A549 (cell line): ENCODE results near the gene SEMA3A. TPM values are rescaled to one million over a fixed set of nuclear protein-coding genes. Genes with fewer than 3 reads are reported as not detected.

Source experiments
- CEBPB ChIP-seq, 2 experiments: fragments of >200 bp in 1 of 2; sonication (Bioruptor Twin) in 1 of 2; formaldehyde crosslinking in 1 of 2; IDR thresholded peaks; 2 replicates each; pipeline ENCODE4 v1.6.1; 2012 to 2016
- EP300 ChIP-seq, 2 experiments: fragments of >200 bp; sonication (Bioruptor Twin); formaldehyde crosslinking; IDR thresholded peaks; 2 replicates in 1 of 2; 3 replicates in 1 of 2; pipeline ENCODE4 v1.6.1; 2016 to 2017
- FOSB ChIP-seq: fragments of 250-450 bp; sonication (Bioruptor Pico); IDR thresholded peaks from 2 replicates; pipeline ENCODE4 v1.5.0; 2020; ENCODE audit warnings: mild to moderate bottlenecking, moderate library complexity
- FOSL2 ChIP-seq, 2 experiments: fragments of 450-650 bp in 1 of 2; fragments of >200 bp in 1 of 2; sonication (Bioruptor Twin) in 1 of 2; formaldehyde crosslinking; IDR thresholded peaks; 2 replicates each; pipeline versions ENCODE4 v1.5.0 to v1.6.1; 2016 to 2020; ENCODE audit warnings: mild to moderate bottlenecking in 1 of 2, moderate library complexity in 1 of 2
- HDAC2 ChIP-seq: fragments of 200-600 bp; sonication (generic); IDR thresholded peaks from 2 replicates; pipeline ENCODE4 v1.6.1; 2016
- HOXA7 ChIP-seq: fragments of 250-450 bp; sonication (Bioruptor Pico); IDR thresholded peaks from 2 replicates; pipeline ENCODE4 v1.5.0; 2020; ENCODE audit warnings: mild to moderate bottlenecking, moderate library complexity
- JUN ChIP-seq, 2 experiments: fragments of >200 bp; sonication (Bioruptor Twin); formaldehyde crosslinking; IDR thresholded peaks; 2 replicates in 1 of 2; 3 replicates in 1 of 2; pipeline ENCODE4 v1.6.1; 2016 to 2017
- KDM5A ChIP-seq: fragments of 200-600 bp; sonication (generic); IDR thresholded peaks from 2 replicates; pipeline ENCODE4 v1.6.1; 2016; ENCODE audit warnings: antibody characterized with exemption, mild to moderate bottlenecking
- MAZ ChIP-seq: fragments of 150-350 bp; IDR thresholded peaks from 2 replicates; pipeline ENCODE4 v1.6.1; 2014; ENCODE audit warnings: antibody characterized with exemption, low read depth, low read length, borderline replicate concordance
- NR3C1 ChIP-seq: fragments of >200 bp; sonication (Bioruptor Twin); formaldehyde crosslinking; IDR thresholded peaks from 3 replicates; pipeline ENCODE4 v1.6.1; 2017
- PHF8 ChIP-seq: fragments of 200-600 bp; sonication (generic); IDR thresholded peaks from 2 replicates; pipeline ENCODE4 v1.6.1; 2016; ENCODE audit warnings: low read depth, mild to moderate bottlenecking, antibody characterized with exemption, moderate library complexity, borderline replicate concordance
- RARB ChIP-seq: fragments of 250-450 bp; sonication (Bioruptor Pico); IDR thresholded peaks from 2 replicates; pipeline ENCODE4 v1.8.0; 2021; ENCODE audit warnings: mild to moderate bottlenecking, moderate library complexity
- SMC3 ChIP-seq: fragments of >200 bp; sonication (Bioruptor Twin); formaldehyde crosslinking; IDR thresholded peaks from 3 replicates; pipeline ENCODE4 v1.6.1; 2018; ENCODE audit warnings: inconsistent platforms
- ZFP36 ChIP-seq: fragments of 450-650 bp; IDR thresholded peaks from 2 replicates; pipeline ENCODE4 v1.6.1; 2014; ENCODE audit warnings: borderline replicate concordance; ENCODE audit not compliant: partially characterized antibody
- ZNF302 ChIP-seq: fragments of 250-450 bp; sonication (Bioruptor Pico); IDR thresholded peaks from 2 replicates; pipeline ENCODE4 v1.9.0; 2021; ENCODE audit warnings: inconsistent platforms, mild to moderate bottlenecking, moderate library complexity
- polyA plus RNA-seq, 4 experiments: library from polyadenylated mRNA; depleted of rRNA in 3 of 4; stranded (reverse); fragments of >200 nt; fragmentation: RNase III in 1 of 4; extraction: RNeasy Plus Mini Kit Qiagen cat#74134 plus additional on column Dnase treatment in 1 of 4; gene quantifications; 2 replicates in 3 of 4; 3 replicates in 1 of 4; pipeline ENCODE4 v1.2.3, GENCODE V29; 2011 to 2017
- TF ChIP-seq, protein P1 (sequence below): fragments of 250-450 bp; sonication (Bioruptor Pico); IDR thresholded peaks from 2 replicates; pipeline ENCODE4 v1.5.0; 2021; ENCODE audit warnings: mild to moderate bottlenecking, moderate library complexity, borderline replicate concordance
- TF ChIP-seq, protein P2 (sequence below): fragments of >200 bp; sonication (Bioruptor Twin); formaldehyde crosslinking; IDR thresholded peaks from 2 replicates; pipeline ENCODE4 v1.6.1; 2016
- TF ChIP-seq, protein P3 (sequence below): IDR thresholded peaks from 2 replicates; pipeline ENCODE4 v1.6.1; 2012; ENCODE audit warnings: low read depth, borderline replicate concordance
- TF ChIP-seq, protein P4 (sequence below): fragments of 150-350 bp; IDR thresholded peaks from 2 replicates; pipeline ENCODE4 v1.6.1; 2014; ENCODE audit warnings: low read depth, mild to moderate bottlenecking, low read length
- TF ChIP-seq, protein P5 (sequence below): fragments of >200 bp; sonication (Bioruptor Twin); formaldehyde crosslinking; IDR thresholded peaks from 3 replicates; pipeline ENCODE4 v1.5.1; 2016
- TF ChIP-seq, protein P6 (sequence below): fragments of >200 bp; sonication (Bioruptor Twin); formaldehyde crosslinking; IDR thresholded peaks from 3 replicates; pipeline ENCODE4 v1.6.1; 2016
- TF ChIP-seq, protein P7 (sequence below): fragments of 250-450 bp; sonication (Bioruptor Pico); IDR thresholded peaks from 2 replicates; pipeline ENCODE4 v1.5.0; 2020; ENCODE audit warnings: low read depth, mild to moderate bottlenecking, moderate library complexity
- TF ChIP-seq, protein P8 (sequence below): fragments of 200-600 bp; sonication (generic); IDR thresholded peaks from 2 replicates; pipeline ENCODE4 v1.6.1; 2016; ENCODE audit warnings: antibody characterized with exemption, mild to moderate bottlenecking, moderate library complexity

Gene SEMA3A
- polyA plus RNA-seq, 2 of the 4 experiments (the other 2 are of a cell fraction), result 3.6 to 19.1 TPM

DNA sequence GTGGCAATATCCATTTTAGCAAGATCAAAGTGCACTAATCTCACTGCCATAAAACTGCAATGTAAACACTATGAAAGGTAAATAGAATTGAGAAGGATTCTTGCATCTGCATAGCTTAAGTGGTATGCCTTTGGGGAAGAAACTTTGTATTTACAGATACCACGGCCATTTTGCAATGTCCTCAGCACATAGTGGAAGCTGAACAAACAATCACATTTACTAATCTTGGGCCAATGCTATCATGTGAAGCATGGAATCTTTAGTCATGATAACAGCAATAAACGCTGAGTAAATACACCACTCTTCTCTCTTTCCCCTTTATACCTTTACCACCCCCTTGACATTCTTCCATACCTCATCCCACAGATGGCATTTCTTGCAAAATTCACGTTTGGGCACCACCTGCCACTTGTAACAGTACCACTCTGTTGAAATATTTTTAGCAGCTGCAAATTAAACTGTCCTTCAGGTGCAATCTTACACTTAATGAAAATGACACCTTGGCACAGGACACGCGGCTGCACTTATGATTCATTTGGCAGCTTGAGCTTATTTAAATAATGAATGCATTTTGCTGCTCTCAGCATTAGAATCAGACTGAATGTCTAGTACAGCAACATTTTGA is 171.8 kb downstream of the SEMA3A start (continued):
- TF ChIP-seq, protein P1, sequence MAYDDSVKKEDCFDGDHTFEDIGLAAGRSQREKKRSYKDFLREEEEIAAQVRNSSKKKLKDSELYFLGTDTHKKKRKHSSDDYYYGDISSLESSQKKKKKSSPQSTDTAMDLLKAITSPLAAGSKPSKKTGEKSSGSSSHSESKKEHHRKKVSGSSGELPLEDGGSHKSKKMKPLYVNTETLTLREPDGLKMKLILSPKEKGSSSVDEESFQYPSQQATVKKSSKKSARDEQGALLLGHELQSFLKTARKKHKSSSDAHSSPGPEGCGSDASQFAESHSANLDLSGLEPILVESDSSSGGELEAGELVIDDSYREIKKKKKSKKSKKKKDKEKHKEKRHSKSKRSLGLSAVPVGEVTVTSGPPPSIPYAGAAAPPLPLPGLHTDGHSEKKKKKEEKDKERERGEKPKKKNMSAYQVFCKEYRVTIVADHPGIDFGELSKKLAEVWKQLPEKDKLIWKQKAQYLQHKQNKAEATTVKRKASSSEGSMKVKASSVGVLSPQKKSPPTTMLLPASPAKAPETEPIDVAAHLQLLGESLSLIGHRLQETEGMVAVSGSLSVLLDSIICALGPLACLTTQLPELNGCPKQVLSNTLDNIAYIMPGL (CRISPR knock-in tag), result no peak
- TF ChIP-seq PHF8 (no peak), HDAC2 (no peak), JUN (IDR thresholded peaks at IDR 0.05) (peak; percentile 99 to 100), HOXA7 (CRISPR knock-in tag) (no peak), RARB (CRISPR knock-in tag) (no peak), ZNF302 (CRISPR knock-in tag) (no peak), SMC3 (peak; percentile 65; the same call in 2 of the 3 replicates), KDM5A (no peak), MAZ (no peak), EP300 (IDR thresholded peaks at IDR 0.05) (peak; percentile 96 to 99), FOSB (CRISPR knock-in tag) (no peak), ZFP36 (peak; percentile 75), FOSL2 (IDR thresholded peaks at IDR 0.05) (peak; percentile 81), FOSL2 (CRISPR knock-in tag; IDR thresholded peaks at IDR 0.05) (peak; percentile 88), CEBPB (IDR thresholded peaks at IDR 0.05) (peak; percentile 98), NR3C1 (no peak)
- TF ChIP-seq, protein P2, sequence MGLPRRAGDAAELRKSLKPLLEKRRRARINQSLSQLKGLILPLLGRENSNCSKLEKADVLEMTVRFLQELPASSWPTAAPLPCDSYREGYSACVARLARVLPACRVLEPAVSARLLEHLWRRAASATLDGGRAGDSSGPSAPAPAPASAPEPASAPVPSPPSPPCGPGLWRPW, result peak; percentile 91
- TF ChIP-seq, protein P3, sequence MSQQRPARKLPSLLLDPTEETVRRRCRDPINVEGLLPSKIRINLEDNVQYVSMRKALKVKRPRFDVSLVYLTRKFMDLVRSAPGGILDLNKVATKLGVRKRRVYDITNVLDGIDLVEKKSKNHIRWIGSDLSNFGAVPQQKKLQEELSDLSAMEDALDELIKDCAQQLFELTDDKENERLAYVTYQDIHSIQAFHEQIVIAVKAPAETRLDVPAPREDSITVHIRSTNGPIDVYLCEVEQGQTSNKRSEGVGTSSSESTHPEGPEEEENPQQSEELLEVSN, result no peak
- TF ChIP-seq, protein P4, sequence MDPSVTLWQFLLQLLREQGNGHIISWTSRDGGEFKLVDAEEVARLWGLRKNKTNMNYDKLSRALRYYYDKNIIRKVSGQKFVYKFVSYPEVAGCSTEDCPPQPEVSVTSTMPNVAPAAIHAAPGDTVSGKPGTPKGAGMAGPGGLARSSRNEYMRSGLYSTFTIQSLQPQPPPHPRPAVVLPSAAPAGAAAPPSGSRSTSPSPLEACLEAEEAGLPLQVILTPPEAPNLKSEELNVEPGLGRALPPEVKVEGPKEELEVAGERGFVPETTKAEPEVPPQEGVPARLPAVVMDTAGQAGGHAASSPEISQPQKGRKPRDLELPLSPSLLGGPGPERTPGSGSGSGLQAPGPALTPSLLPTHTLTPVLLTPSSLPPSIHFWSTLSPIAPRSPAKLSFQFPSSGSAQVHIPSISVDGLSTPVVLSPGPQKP, result no peak
- TF ChIP-seq, protein P5, sequence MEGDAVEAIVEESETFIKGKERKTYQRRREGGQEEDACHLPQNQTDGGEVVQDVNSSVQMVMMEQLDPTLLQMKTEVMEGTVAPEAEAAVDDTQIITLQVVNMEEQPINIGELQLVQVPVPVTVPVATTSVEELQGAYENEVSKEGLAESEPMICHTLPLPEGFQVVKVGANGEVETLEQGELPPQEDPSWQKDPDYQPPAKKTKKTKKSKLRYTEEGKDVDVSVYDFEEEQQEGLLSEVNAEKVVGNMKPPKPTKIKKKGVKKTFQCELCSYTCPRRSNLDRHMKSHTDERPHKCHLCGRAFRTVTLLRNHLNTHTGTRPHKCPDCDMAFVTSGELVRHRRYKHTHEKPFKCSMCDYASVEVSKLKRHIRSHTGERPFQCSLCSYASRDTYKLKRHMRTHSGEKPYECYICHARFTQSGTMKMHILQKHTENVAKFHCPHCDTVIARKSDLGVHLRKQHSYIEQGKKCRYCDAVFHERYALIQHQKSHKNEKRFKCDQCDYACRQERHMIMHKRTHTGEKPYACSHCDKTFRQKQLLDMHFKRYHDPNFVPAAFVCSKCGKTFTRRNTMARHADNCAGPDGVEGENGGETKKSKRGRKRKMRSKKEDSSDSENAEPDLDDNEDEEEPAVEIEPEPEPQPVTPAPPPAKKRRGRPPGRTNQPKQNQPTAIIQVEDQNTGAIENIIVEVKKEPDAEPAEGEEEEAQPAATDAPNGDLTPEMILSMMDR, result no peak
- TF ChIP-seq, protein P6, sequence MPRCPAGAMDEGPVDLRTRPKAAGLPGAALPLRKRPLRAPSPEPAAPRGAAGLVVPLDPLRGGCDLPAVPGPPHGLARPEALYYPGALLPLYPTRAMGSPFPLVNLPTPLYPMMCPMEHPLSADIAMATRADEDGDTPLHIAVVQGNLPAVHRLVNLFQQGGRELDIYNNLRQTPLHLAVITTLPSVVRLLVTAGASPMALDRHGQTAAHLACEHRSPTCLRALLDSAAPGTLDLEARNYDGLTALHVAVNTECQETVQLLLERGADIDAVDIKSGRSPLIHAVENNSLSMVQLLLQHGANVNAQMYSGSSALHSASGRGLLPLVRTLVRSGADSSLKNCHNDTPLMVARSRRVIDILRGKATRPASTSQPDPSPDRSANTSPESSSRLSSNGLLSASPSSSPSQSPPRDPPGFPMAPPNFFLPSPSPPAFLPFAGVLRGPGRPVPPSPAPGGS, result peak; percentile 100
- TF ChIP-seq, protein P7, sequence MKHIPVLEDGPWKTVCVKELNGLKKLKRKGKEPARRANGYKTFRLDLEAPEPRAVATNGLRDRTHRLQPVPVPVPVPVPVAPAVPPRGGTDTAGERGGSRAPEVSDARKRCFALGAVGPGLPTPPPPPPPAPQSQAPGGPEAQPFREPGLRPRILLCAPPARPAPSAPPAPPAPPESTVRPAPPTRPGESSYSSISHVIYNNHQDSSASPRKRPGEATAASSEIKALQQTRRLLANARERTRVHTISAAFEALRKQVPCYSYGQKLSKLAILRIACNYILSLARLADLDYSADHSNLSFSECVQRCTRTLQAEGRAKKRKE (CRISPR knock-in tag), result no peak; the same call in 1 of the 2 replicates
- TF ChIP-seq, protein P8, sequence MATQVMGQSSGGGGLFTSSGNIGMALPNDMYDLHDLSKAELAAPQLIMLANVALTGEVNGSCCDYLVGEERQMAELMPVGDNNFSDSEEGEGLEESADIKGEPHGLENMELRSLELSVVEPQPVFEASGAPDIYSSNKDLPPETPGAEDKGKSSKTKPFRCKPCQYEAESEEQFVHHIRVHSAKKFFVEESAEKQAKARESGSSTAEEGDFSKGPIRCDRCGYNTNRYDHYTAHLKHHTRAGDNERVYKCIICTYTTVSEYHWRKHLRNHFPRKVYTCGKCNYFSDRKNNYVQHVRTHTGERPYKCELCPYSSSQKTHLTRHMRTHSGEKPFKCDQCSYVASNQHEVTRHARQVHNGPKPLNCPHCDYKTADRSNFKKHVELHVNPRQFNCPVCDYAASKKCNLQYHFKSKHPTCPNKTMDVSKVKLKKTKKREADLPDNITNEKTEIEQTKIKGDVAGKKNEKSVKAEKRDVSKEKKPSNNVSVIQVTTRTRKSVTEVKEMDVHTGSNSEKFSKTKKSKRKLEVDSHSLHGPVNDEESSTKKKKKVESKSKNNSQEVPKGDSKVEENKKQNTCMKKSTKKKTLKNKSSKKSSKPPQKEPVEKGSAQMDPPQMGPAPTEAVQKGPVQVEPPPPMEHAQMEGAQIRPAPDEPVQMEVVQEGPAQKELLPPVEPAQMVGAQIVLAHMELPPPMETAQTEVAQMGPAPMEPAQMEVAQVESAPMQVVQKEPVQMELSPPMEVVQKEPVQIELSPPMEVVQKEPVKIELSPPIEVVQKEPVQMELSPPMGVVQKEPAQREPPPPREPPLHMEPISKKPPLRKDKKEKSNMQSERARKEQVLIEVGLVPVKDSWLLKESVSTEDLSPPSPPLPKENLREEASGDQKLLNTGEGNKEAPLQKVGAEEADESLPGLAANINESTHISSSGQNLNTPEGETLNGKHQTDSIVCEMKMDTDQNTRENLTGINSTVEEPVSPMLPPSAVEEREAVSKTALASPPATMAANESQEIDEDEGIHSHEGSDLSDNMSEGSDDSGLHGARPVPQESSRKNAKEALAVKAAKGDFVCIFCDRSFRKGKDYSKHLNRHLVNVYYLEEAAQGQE, result no peak
